NCI-H146 treated with DMSO at 0.1 percent for 48 hours (cell line): ENCODE measurements around the gene HSBP1L1.
A peak's percentile ranks its signal among the peaks of the same experiment; 100 is the strongest.

ENCODE experiments used
- DNase-seq: peaks from one replicate; lab custom pipeline; 2025; ENCODE audit not compliant: unreplicated experiment; lab: John Stamatoyannopoulos, UW

The HSBP1L1 gene

DNA sequence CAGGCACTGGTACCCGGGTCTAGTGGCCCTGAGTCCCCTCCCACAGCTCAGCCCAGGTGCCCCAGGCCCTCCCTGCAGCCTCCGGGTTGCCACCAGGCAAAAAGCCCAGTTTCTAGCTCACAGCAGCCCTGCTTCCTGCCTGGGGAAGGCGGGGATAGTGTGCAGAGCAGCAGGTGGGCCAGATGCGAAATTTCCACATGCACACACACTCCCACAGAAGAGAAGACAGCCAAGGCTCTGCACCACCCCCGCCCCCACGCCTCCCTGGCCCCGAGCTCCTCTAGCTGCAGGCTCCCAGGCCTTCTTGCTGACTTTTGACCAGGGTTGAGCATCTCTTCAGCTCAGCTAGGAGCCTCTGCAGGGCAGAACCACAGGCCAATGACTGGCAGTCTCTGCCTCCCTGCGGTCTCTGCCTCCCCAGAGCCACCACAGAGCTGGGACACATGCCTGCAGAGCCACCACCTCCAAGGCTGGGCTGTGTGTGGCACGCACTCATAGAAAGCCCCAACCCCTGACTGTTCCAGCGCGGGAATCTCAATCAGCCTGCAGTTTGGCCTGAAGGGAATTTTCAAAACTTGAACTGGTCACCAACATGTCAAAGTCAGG lies 20.2 kb upstream of the HSBP1L1 start:
- DNase-seq: no peak

DNA sequence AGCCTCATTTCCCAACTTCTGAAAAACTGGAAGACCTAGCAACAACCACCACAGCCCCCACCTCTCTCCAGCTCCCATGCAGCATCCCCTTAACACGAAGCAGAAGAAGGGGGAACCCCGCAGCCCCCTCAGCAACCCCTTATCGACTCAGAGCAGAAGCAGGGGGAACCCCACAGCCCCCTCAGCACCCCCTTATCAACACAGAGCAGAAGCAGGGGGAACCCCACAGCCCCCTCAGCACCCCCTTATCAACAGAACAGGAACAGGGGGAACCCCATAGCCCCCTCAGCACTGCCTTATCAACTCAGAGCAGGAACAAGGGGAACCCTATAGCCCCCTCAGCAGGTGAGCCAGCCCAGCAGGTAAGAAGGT lies 19.7 kb upstream of the HSBP1L1 start:
- DNase-seq: no peak

GRCh38 chr18:79945118-79946042 lies 19.1 kb upstream of the HSBP1L1 start:
- no peak for DNase-seq

DNA sequence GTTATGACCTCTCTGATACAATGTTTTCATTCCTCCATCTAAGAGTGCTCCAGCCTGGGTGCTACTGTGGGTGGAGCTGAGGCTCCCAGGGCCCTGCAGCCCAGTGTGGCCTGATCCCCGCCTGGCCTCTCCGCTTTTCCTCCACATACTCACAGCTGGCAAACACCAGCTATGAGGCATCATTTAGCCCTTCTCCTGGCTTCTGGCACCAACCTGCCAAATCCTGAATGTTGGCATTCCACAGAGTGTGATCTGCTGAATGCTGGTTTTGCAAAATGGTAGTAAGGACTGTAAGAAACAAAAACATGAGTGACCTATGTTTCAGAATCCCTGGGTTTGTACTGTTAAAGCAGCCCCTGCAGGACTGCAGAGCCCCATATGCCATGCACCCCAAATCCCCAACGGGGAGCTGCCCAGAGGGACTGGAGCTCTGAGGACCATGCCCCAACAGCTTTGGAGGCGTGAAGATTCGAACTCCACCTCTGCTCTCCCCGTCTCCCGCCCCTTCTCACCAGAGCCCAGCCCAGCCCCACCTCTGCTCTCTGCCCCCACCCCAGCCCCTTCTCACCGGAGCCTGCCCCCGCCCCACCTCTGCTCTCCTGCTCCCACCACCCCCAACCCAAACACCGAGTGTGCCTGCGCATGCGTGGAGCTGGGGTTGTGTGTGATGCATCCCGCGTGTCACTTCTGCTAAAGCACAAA lies 17.2 kb upstream of the HSBP1L1 start:
- DNase-seq: no peak

GRCh38 chr18:79947881-79948610 lies 16.4 kb upstream of the HSBP1L1 start:
- DNase-seq: no peak

- no peak for DNase-seq
Measured at GRCh38 chr18:79948719-79949411, 15.6 kb upstream of the HSBP1L1 start.

DNA sequence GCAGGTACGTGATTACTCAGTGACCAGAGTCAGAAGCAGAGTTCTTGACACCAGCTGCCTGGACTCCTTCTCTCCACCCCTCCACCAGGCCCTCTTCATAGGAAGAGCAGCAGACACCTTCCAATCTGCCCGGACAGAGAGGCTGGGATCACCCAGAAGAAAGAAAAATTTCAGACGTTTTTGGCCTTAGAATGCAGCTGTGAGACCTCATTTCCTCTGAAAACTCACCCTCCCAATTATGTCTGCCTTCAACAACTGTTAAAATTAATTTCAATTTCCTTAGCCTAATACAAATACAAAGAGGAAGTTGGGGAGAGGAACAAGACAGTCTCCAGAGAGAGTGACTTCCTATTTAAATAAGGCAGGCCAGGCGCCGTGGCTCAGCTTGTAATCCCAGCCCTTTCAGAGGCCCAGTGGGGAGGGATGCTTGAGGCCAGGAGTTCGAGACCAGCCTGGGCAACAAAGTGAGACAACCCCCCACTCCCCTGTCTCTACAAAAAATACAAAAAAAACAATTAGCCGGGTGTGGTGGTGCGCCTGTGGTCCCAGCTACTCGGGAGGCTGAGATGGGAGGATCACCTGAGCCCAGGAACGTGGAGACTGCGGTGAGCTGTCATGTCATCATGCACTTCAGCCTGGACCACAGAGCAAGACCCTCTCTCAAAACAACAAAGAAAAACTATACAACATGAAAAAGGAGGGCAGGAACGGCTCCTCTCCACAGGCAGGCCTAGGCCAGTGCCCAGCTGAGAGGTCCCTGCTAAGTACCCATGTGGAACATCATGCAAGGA lies 14.6 kb upstream of the HSBP1L1 start:
- DNase-seq: no peak

DNA sequence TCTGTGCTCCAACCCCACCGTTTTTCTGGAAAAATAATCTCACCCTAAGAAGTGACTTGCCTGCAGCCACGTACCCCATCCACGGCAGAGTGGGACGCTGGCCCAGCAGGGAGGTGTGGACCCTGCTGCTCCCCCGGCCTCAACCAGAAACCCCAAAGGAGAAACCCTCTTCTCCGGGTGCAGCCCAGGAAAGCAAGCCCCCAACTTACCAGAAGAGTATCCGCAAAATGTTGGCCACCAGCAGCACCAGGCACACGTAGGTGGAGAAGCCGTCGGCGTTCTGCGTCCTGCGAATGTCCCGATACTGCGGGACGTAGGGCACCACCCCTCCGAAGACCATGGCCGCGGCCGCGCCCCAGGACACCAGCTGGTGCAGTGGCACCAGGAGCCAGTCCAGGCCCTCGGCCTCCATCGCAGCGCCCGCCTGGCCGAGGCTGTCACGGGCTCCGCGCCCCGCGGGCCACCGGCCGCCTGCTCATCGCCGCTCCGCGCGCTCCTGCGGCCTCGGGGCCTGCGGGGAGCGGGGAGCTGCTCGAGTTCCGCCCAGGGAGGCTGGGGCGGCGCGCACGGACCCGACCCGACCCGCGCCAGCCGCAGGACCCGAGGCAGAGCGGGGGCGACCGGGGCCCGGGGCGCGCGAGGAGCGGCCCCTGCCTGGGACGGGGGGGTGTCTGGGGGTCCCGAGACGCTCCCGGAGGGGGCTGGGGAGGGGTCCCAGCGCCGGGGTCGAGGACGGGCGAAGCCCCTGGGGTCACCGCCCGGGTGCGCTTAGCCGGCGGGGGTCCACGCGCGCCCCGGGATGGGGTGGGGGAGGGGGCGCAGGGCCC lies 13.7 kb upstream of the HSBP1L1 start:
- DNase-seq: peak; percentile 18

DNA sequence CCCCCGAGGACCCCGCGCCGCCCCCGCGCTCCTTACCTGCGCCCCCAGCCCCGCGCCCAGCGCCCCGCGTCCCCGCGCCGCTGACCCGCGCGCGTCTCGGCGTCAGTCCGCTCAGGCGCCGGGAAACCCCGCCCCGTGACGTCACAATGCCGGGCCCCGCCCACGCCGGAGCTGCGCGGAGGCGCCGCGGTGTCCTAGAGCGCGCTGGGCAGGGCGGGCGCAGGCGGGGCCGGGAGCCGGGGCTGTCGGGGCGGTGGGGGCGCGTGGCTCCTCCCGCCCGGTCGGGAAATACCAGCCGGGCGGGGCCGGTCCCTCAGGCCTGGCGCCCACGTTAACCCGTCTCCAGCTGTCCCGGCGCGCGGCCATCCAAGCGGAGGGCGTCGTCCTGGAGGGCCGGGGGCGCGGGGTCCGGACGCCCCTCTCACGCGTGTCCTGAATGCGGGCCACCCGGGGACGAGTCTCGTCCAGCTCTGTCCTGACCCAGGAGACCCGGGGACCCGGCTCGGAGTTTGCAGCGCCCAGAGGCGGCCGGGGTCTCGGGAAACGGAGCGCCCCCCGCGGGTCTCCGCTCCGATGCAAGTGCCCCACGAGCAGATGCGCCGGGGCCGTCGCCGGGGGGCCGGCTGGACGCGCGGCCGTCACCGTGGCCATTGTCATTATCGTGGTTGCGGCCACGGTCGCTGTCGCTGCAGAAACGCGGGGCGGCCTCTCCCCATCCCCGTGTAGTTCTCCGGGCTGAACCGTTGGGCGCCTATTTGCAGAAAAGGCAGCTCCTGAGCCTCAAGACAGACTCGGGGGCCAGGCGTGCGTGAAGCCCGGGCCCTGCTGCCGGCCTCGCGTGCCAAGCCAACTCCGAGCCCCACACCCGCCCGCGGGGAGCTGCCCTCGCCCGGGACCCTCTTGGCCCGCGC lies 12.6 kb upstream of the HSBP1L1 start, which contains the start of gene SLC66A2:
TSS of gene SLC66A2 (minus strand) at position 109 of the 911 bp plus-strand sequence. CDS start 727 bp downstream, outside the sequence.
- peak; percentile 84 for DNase-seq

DNA sequence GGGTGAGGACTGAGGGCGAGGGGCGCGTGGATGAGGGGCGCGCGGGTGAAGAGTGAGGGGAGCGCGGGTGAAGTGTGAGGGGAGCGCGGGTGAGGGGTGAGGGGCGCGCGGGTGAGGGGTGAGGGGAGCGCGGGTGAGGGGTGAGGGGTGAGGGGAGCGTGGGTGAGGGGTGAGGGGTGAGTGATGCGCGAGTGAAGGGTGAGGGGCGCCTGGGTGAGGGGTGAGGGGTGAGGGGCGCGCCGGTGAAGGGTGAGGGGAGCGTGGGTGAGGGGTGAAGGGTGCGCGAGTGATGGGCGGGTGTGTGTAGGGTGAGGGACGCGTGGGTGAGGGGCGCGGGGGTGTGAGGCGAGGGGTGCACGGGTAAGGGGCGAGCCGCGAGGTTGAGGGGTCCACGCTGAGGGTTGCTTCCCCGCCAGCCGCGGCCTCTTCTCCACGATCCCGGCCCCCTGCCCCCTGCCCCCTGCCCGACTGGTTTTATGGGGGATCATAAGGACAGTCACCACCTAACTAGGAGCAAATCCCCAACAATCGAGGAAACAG lies 11.9 kb upstream of the HSBP1L1 start:
- no peak for DNase-seq

DNA sequence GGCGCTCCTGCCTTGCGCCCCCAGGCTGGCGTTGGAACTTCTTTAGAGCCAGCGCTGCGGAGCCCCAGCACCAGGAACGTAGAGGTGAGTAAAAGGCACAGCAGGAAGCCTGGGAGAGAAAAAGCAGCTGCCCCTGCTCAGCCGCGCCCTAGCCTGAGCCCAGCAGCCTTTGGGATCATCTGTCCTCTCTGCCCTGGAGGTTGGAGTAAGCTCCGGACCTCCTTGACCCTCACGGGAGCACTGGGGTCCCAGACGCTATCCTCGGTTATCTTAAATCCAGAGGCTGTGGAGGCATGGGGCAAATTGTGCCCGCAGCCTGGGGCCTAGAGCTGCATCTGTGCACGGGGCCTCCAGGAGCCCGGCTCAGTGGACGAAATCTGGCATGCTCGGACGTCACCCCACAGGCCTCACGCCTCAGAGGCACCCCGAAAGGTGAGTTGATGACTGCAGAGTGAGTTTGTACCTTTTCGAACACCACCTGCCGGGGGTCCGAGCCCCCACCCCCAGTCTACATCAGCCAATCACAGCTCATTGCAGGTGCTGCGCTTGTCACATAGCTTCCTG lies 11.4 kb upstream of the HSBP1L1 start:
- no peak for DNase-seq

DNA sequence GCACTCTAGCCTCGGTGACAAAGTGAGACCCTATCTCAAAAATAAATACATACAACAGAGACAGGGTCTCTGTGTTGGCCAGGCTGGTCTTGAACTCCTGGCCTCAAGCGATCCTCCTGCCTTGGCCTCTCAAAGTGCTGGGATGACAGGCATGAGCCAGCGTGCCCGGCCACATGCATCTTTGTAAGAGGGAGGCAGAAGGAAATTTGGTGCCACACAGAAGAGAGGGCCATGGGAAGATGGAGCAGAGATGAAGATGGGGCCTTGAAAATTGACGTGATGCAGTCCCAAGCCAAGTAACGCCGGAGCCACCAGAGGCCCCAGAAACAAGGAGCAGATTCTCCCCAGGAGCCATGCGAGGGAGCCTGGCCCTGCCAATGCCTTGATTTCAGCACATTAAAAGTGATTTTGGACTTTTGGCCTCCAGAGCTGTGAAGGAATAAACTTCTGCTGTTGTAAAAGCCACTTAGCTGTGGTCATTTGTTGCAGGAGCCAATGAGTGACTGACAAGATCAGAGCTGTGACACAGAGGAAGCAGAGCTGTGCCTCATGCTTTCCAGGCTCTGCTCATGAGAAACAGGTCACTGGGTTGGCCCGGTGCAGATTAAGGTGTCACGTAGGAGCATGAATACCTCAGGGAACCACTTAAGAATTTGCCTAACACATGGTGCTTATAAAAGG lies 10.3 kb upstream of the HSBP1L1 start:
- no peak for DNase-seq

- no peak for DNase-seq
Measured at GRCh38 chr18:79954791-79955190, 9.7 kb upstream of the HSBP1L1 start.

DNA sequence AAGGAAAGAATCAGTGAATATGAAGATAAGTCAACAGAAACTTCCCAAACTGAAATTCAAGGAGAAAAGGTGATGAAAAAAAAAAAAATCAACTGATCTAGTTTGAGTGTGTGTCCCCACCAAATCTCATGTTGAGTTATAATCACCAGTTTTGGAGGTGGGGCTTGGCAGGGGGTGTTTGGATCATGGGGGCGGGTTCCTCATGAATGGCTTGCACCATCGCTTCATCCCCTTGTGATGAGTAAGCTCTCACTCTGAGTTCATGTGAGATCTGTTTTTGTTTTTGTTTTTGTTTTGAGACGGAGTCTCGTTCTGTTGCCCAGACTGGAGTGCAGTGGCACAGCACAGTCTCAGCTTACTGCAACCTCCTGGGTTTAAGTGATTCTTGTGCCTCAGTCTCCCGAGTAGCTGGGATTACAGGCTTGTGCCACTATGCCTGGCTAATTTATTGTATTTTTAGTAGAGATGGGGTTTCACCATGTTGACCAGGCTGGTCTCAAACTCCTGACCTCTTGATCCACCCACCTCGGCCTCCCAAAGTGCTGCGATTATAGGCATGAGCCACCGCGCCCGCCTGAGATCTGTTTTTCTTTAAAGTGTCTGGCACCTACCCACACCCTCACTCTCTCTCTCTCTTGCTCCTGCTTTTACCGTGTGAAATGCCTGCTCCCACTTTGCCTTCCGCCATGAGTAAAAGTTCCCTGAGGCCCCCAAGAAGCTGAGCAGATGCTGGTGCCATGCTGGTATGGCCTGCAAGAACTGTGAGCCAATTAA lies 9.0 kb upstream of the HSBP1L1 start:
- no peak for DNase-seq

- no peak for DNase-seq
Measured at GRCh38 chr18:79956276-79956675, 8.2 kb upstream of the HSBP1L1 start.

GRCh38 chr18:79958981-79959380 lies 5.5 kb upstream of the HSBP1L1 start:
- no peak for DNase-seq
